Measurements from ENCODE around the gene TRIM24. TPM values are rescaled to one million over a fixed set of nuclear protein-coding genes. Genes with fewer than 3 reads are reported as not detected.
"Not testable (repeated sequence)": the region's sequence is repeated elsewhere in the genome, so short reads cannot be mapped to it uniquely, and the experiment has no call there.

TRIM24 gene
- total RNA-seq, 1 donor from 2014 or later: 20.7 TPM

DNA sequence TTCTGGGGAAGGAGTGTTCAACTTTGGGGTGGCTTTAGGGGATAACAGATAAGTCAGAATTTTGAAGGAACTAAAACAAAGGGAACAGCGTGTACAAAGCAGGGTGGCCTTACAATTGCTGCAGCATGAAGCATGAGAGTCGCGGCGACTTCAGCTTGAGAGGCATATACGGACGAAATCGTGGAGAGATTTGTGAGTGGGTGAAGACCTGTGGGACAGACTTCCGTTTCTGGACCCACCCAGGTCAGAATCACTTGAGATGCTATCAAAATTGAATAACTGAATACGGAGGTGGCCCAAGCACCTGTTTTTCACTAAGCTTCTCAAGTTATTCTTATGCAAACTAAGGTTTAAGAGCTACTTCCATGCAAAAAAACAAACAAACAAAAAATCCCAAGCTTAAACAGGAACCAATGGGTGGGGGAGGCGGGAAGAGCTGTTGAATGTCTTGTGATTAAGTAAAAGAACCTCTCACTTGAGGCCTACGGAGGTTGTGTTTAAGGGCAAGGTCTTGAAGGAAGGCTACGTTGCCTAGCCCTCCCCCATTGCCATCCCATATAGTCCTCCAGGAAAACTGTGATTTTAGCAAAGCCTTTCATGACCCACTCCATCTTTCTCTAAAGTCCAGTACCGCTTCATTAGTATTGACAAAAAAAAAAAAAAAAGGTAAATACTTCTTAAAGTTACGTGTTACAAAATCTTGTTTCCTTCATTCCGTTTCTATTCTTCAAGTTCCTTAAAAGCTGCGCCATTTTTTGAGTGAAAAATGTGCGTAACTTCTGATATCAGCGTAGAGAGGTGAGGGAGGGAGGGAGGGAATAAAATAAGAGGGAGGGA is 1.3 kb upstream of the TRIM24 start:
- no peak for TF ChIP-seq CTCF (IDR thresholded peaks at IDR 0.05; ENCODE audit: insufficient read depth, low read length, poor library complexity, severe bottlenecking)
- H3K36me3 ChIP-seq (ENCODE audit: control insufficient read depth, insufficient read depth, low read length): no peaks in the 10 kb centered on the region
- no peak overlapping the region for H3K4me3 ChIP-seq (ENCODE audit: low read depth, low read length)
- no peak for DNase-seq (ENCODE audit: low read depth)
- H3K27me3 ChIP-seq (ENCODE audit: control insufficient read depth, insufficient read depth, low read length): no peaks in the 10 kb centered on the region

DNA sequence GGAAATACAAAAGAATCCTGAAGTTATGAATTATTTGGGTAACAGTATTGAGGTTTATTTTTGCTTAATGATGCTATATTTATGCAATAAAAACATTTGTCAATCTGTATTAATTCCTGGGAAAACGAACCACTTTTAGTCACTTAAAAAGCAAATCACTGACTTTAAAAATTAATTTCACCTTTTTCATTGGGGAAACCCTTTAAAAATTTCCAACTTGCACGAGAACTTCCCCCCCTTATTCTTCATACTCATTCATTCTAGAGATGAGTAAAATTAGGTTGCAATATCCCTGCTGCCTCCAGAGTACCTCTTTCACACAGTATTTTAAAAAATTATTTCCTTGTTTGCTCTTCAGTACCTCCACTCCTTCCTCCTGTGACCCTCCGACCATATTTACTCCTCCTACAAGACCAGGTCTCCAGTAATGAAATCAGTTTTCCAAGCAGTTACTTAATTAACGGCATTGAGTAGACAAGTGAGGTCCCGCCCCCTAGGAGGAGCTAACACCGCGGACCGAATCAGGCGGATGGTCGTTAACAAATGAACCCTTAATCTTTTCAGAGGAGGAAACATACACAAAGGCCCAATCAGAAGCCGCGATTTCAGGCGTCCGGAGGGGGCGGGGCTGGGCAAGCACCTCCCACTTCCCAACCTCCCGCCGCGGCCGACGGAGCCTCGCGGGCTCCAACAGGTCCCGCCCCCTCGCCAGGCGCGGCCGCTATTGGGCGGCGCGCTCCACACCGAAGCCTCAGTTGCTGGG is 465 bp upstream of the TRIM24 start:
- no peak for TF ChIP-seq CTCF (IDR thresholded peaks at IDR 0.05; ENCODE audit: insufficient read depth, low read length, poor library complexity, severe bottlenecking)
- Histone ChIP-seq H3K4me3 (ENCODE audit: low read depth, low read length) (peak overlapping the region; percentile 49), H3K36me3 (ENCODE audit: control insufficient read depth, insufficient read depth, low read length) (no peaks in the 10 kb centered on the region), H3K27me3 (ENCODE audit: control insufficient read depth, insufficient read depth, low read length) (no peaks in the 10 kb centered on the region)
- DNase-seq (ENCODE audit: low read depth): peak; percentile 82

DNA sequence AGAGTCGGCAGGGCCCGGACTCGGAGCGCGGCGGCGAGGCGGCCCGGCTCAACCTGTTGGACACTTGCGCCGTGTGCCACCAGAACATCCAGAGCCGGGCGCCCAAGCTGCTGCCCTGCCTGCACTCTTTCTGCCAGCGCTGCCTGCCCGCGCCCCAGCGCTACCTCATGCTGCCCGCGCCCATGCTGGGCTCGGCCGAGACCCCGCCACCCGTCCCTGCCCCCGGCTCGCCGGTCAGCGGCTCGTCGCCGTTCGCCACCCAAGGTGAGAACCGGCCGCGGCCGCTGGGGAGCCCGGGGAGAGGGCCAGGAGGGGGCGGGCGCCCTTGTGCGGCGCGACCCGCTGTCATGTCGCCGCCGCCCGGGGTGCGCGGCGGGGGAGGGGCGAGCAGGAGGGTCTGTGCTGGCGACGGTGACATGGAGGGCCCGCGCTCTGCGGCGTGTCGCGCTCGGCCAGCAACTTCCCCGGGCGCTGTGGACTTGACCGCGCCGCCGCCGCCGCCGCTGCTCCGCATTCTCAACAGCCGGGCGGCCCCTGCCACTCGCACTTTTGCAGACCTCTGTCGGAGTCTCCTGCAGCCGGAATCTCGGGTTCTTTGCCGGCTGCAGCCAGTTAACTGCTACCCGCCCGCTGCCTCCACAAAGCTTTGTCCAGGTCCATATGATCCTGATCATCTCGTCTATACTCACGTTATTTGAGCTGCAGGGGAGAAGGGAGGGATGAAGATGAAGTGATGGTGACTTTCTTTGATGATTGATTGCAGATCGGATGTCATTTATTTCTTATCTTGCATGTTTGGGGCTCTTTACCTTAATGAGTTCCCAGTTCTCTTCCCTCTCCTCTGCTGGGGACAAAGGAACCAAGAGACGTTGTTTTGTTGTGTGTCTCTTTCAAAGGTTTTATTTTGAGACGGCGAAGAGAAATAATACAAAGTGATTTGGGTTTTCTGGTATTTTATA is 869 bp downstream of the TRIM24 start:
- TF ChIP-seq CTCF (IDR thresholded peaks at IDR 0.05; ENCODE audit: insufficient read depth, low read length, poor library complexity, severe bottlenecking): no peak

DNA sequence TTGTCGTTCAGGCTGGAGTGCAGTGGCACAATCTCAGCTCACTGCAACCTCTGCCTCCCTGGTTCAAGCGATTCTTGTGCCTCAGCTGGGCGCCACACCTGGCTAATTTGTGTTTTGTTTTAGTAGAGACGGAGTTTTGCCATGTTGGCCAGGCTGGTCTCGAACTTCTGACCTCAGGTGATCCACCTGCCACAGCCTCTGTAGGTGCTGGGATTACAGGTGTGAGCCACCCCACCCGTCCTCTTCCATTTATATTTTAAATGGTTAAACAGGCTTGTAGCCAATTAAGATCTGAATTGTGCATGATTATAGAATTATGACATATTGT is 3.2 kb downstream of the TRIM24 start:
- H3K4me3 ChIP-seq (ENCODE audit: low read depth, low read length); DNase-seq (ENCODE audit: low read depth); H3K36me3 ChIP-seq (ENCODE audit: control insufficient read depth, insufficient read depth, low read length); H3K27me3 ChIP-seq (ENCODE audit: control insufficient read depth, insufficient read depth, low read length): not testable (repeated sequence)

More for the DNA sequence above, 869 bp downstream of the TRIM24 start:
- Histone ChIP-seq H3K27me3 (ENCODE audit: control insufficient read depth, insufficient read depth, low read length) (no peaks in the 10 kb centered on the region), H3K4me3 (ENCODE audit: low read depth, low read length) (peak overlapping the region; percentile 60), H3K36me3 (ENCODE audit: control insufficient read depth, insufficient read depth, low read length) (no peaks in the 10 kb centered on the region)
- DNase-seq (ENCODE audit: low read depth): no peak

- DNase-seq (ENCODE audit: low read depth): no peak
- Histone ChIP-seq H3K36me3 (ENCODE audit: control insufficient read depth, insufficient read depth, low read length) (no peaks in the 10 kb centered on the region), H3K4me3 (ENCODE audit: low read depth, low read length) (no peak overlapping the region), H3K27me3 (ENCODE audit: control insufficient read depth, insufficient read depth, low read length) (no peaks in the 10 kb centered on the region)
- TF ChIP-seq CTCF (IDR thresholded peaks at IDR 0.05; ENCODE audit: insufficient read depth, low read length, poor library complexity, severe bottlenecking): no peak
Observed at GRCh38 chr7:138465046-138465445, 5.0 kb downstream of the TRIM24 start.

- not testable (repeated sequence) for DNase-seq (ENCODE audit: low read depth); H3K4me3 ChIP-seq (ENCODE audit: low read depth, low read length); H3K36me3 ChIP-seq (ENCODE audit: control insufficient read depth, insufficient read depth, low read length); H3K27me3 ChIP-seq (ENCODE audit: control insufficient read depth, insufficient read depth, low read length)
Observed at GRCh38 chr7:138466069-138466756, 6.2 kb downstream of the TRIM24 start.
